OCI-LY1 (cell line): ENCODE data around the gene CARD14.

Experiments used
- H2AFZ ChIP-seq: fragments of 200-600 bp; sonication (generic), shearing (Covaris generic); 2 replicates; pipeline ENCODE4 v1.6.0; 2014; ENCODE audit warnings: antibody characterized with exemption, mild to moderate bottlenecking, low read length
- H3F3A ChIP-seq: fragments of 200-600 bp; sonication (generic), shearing (Covaris generic); 2 replicates; pipeline ENCODE4 v1.6.0; 2014; ENCODE audit warnings: mild to moderate bottlenecking, antibody characterized with exemption, low read length, moderate library complexity; ENCODE audit not compliant: insufficient read depth
- H3K27ac ChIP-seq: fragments of 200-600 bp; sonication (generic); 2 replicates; pipeline ENCODE4 v1.5.1; 2014; ENCODE audit warnings: low read length, mixed run types, mild to moderate bottlenecking, low read depth; ENCODE audit not compliant: poor library complexity, severe bottlenecking
- H3K27me3 ChIP-seq: fragments of 200-600 bp; sonication (generic); 2 replicates; pipeline ENCODE4 v1.6.0; 2014; ENCODE audit warnings: antibody characterized with exemption, mild to moderate bottlenecking, low read length, moderate library complexity; ENCODE audit not compliant: insufficient read depth
- H3K36me3 ChIP-seq: fragments of 200-600 bp; sonication (generic); 2 replicates; pipeline ENCODE4 v1.6.1; 2014; ENCODE audit warnings: mild to moderate bottlenecking, antibody characterized with exemption, low read length, moderate library complexity, mixed read lengths; ENCODE audit not compliant: insufficient read depth
- H3K4me1 ChIP-seq: fragments of 200-600 bp; sonication (generic); 2 replicates; pipeline ENCODE4 v1.5.1; 2014; ENCODE audit warnings: mild to moderate bottlenecking, low read length, moderate library complexity; ENCODE audit not compliant: insufficient read depth, severe bottlenecking
- H3K4me2 ChIP-seq: fragments of 200-600 bp; sonication (generic), shearing (Covaris generic); 2 replicates; pipeline ENCODE4 v1.6.1; 2014; ENCODE audit warnings: low read length
- H3K4me3 ChIP-seq: fragments of 200-600 bp; sonication (generic); 2 replicates; pipeline ENCODE4 v1.5.1; 2014; ENCODE audit warnings: low read length, low read depth, mild to moderate bottlenecking, mixed read lengths; ENCODE audit not compliant: poor library complexity, severe bottlenecking
- H3K79me2 ChIP-seq: fragments of 200-600 bp; shearing (Covaris generic); 2 replicates; pipeline ENCODE4 v1.6.1; 2016; ENCODE audit warnings: mixed run types, low read length, mixed read lengths; ENCODE audit not compliant: insufficient read depth
- H3K9ac ChIP-seq: fragments of 200-600 bp; sonication (generic), shearing (Covaris generic); 2 replicates; pipeline ENCODE4 v1.6.1; 2014; ENCODE audit warnings: mild to moderate bottlenecking, low read length, mixed read lengths
- H3K9me2 ChIP-seq: fragments of 200-600 bp; sonication (generic), shearing (Covaris generic); 2 replicates; pipeline ENCODE4 v1.6.1; 2014; ENCODE audit warnings: low read depth, mild to moderate bottlenecking, low read length, mixed read lengths
- H3K9me3 ChIP-seq: fragments of 200-600 bp; shearing (Covaris generic); 2 replicates; pipeline ENCODE4 v1.6.1; 2014; ENCODE audit warnings: low read length, mixed read lengths
- H4K20me1 ChIP-seq: fragments of 200-600 bp; sonication (generic), shearing (Covaris generic); 2 replicates; pipeline ENCODE4 v1.6.0; 2016; ENCODE audit warnings: mild to moderate bottlenecking, low read length; ENCODE audit not compliant: insufficient read depth
- EZH2 ChIP-seq: fragments of 200-600 bp; sonication (generic), shearing (Covaris generic); IDR thresholded peaks from 2 replicates; pipeline ENCODE4 v1.8.0; 2017; ENCODE audit warnings: borderline replicate concordance, mixed run types, mild to moderate bottlenecking, antibody characterized with exemption, low read length, moderate library complexity, mixed read lengths
- TF ChIP-seq, protein P1 (sequence below): fragments of 200-600 bp; sonication (generic), shearing (Covaris generic); IDR thresholded peaks from 2 replicates; pipeline ENCODE4 v1.5.1; 2017; ENCODE audit warnings: mild to moderate bottlenecking, antibody characterized with exemption, low read length, moderate library complexity, mixed read lengths

CARD14 gene

DNA sequence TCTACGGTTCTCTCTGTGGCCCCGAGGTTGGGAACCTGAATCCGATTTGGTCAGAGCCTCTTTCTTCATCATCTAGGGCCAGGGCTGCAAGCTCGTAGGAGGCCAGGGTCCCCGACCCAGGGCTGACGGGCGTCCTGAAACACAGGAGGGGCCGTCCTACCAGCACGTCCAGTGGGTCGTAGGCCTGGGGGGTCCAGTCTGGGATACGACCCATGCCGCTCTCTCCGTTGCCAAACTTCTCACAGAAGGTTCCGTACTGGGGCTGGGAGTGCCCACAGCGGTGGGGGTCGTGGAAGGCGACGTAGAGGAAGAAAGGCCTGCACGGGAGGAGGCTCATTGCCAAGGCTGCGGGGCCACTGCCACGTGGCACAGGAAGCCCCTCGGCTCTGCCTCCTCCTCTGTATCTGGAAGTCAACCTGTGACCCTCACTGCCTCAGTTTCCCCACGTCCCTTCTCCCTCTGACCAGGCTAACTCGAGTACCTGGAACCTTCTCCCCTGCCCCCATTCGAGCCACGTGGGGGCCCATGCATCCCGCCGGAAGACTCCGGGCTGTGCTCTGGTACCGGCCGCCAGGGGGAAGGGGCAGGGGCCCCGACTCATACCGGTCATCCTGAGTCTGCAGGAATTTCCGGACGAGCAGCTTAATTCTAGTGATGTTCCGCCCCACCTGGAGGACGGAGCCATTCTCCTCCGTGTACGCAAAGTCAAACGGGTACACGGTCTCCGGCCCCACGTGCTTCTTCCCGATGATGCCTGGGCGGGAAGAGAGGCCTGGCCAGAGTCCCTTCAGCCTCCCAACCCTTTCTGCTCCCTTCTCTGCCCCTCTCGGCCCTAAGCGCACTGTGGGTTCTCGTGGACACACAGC is 44.4 kb downstream of the CARD14 start:
- no peak for TF ChIP-seq EZH2
- TF ChIP-seq, protein P1, sequence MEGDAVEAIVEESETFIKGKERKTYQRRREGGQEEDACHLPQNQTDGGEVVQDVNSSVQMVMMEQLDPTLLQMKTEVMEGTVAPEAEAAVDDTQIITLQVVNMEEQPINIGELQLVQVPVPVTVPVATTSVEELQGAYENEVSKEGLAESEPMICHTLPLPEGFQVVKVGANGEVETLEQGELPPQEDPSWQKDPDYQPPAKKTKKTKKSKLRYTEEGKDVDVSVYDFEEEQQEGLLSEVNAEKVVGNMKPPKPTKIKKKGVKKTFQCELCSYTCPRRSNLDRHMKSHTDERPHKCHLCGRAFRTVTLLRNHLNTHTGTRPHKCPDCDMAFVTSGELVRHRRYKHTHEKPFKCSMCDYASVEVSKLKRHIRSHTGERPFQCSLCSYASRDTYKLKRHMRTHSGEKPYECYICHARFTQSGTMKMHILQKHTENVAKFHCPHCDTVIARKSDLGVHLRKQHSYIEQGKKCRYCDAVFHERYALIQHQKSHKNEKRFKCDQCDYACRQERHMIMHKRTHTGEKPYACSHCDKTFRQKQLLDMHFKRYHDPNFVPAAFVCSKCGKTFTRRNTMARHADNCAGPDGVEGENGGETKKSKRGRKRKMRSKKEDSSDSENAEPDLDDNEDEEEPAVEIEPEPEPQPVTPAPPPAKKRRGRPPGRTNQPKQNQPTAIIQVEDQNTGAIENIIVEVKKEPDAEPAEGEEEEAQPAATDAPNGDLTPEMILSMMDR = no peak
- H2AFZ ChIP-seq = no peak overlapping the region
- peaks cover 11% of the 10 kb centered on the region; the same call in 1 of the 2 replicates for H3K27me3 ChIP-seq
- H3K79me2 ChIP-seq = no peaks in the 10 kb centered on the region
- no peaks in the 10 kb centered on the region; the same call in 1 of the 2 replicates for H3F3A ChIP-seq
- no peaks in the 10 kb centered on the region for H4K20me1 ChIP-seq
- H3K9me3 ChIP-seq = no peaks in the 10 kb centered on the region
- H3K27ac ChIP-seq = no peak overlapping the region
- no peak overlapping the region for H3K4me2 ChIP-seq
- H3K9ac ChIP-seq = no peak overlapping the region
- no peaks in the 10 kb centered on the region for H3K36me3 ChIP-seq
- no peak overlapping the region for H3K4me3 ChIP-seq
- no peaks in the 10 kb centered on the region for H3K9me2 ChIP-seq
- peaks cover 3% of the 10 kb centered on the region for H3K4me1 ChIP-seq

DNA sequence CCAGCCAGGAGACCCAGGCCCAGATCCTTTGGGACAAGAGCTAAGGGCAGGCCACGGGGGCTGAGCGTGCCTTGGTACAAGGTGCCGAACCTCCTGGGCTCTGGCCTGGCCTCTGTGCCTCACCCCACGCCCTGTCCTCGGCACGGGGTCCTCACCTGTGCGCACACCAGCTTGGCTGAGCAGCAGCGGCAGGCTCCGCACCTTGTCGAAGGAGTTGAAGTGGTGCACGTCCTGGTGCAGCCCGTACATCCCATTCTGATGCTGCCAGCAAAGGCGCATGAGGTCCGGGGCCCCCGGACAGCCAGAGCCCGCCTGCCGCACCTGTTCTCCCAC is 45.0 kb downstream of the CARD14 start:
- Histone ChIP-seq H3K4me1 (peaks cover 9% of the 10 kb centered on the region), H3K9ac (no peak overlapping the region), H3K4me2 (no peak overlapping the region), H3K27ac (no peak overlapping the region), H2AFZ (no peak overlapping the region), H3K9me2 (no peaks in the 10 kb centered on the region), H4K20me1 (no peaks in the 10 kb centered on the region), H3K27me3 (peaks cover 11% of the 10 kb centered on the region; the same call in 1 of the 2 replicates), H3K79me2 (no peaks in the 10 kb centered on the region), H3K36me3 (no peaks in the 10 kb centered on the region), H3K9me3 (no peaks in the 10 kb centered on the region), H3F3A (no peaks in the 10 kb centered on the region; the same call in 1 of the 2 replicates), H3K4me3 (no peak overlapping the region)
- no peak for TF ChIP-seq EZH2
- TF ChIP-seq, protein P1 = no peak

DNA sequence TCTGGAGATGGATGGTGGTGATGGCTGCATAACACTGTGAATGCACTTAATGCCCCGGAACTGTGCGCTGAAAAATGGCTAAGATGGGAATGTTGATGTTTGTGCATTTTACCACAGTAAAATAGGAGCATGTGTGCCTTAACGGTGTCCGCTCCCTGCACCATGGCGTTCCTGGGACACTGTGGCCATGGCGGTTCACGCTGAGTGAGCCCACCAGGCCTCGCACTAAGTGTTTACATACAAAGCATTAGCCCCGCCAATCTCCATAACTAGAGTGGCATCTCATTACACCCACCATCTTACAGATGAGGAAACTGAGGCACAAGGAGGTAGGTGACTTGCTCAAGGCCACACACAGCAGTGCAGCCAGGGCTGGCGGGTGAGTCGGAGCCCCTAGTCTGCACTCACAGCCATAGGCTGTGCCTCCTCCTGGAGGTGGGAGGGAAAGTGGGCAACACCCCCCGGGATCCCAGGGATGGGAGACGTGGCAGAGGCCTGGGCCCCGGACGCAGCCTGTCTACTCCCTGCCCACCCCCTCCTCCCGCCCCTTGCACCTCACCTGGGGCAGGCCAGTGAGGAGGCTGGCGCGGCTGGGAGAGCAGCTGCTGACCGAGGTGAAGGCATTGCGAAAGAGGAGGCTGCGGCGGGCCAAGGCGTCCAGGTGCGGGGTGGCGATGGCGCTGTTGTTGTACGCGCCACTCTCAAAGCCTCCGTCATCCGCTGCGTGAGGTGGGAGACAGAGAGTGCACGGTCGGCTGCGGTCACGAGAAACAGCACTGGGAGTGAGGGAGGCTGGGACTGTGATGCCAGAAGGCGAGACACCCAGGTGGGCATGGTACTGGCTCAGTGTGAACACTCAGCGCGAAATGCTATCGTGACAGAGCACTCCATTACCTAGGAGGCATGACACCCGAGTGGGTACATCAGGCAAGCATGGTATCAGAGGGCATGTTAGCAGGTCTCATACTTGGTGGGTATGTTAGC is 46.9 kb downstream of the CARD14 start:
- TF ChIP-seq, protein P1 = no peak
- TF ChIP-seq EZH2 = no peak
- Histone ChIP-seq H3K4me2 (no peak overlapping the region), H3K9me2 (no peaks in the 10 kb centered on the region), H3K9me3 (no peaks in the 10 kb centered on the region), H3K4me3 (no peak overlapping the region), H2AFZ (no peak overlapping the region), H3K27ac (no peak overlapping the region), H3K27me3 (peaks cover 22% of the 10 kb centered on the region; the same call in 1 of the 2 replicates), H3K79me2 (no peaks in the 10 kb centered on the region), H3K4me1 (peaks cover 16% of the 10 kb centered on the region), H3K9ac (no peak overlapping the region), H3K36me3 (no peaks in the 10 kb centered on the region), H4K20me1 (no peaks in the 10 kb centered on the region), H3F3A (no peaks in the 10 kb centered on the region; the same call in 1 of the 2 replicates)
